Caco-2 (cell line): ENCODE measurements around the gene R3HDM2. TPM values are rescaled to one million over a fixed set of nuclear protein-coding genes. Genes with fewer than 3 reads are reported as not detected.

Experiments
- BruUV-seq: library from RNA; stranded (reverse); fragments of 400-500 nt; replicated peaks from 2 replicates; lab custom pipeline; 2021; lab: Mats Ljungman, UMichigan
- CTCF ChIA-PET: fragments of 300-600 bp; sonication (Branson Sonifier 250); formaldehyde crosslinking; loops from one replicate; lab custom pipeline; 2022; ENCODE audit warnings: antibody characterized with exemption; lab: Charles Lee
- POLR2A ChIA-PET: fragments of 300-600 bp; sonication (Branson Sonifier 250); formaldehyde crosslinking; loops from one replicate; lab custom pipeline; 2022; ENCODE audit warnings: antibody characterized with exemption; lab: Charles Lee
- DNase-seq, 2 experiments: peaks; one replicate each; pipeline versions ENCODE4 v3.0.0 to v3.0.0-alpha.2; 2020 to 2022
- H3K27me3 ChIP-seq: replicated peaks from 2 replicates; pipeline ENCODE4 v1.6.0; 2011; ENCODE audit warnings: low read length; ENCODE audit not compliant: control insufficient read depth, insufficient read depth
- H3K36me3 ChIP-seq: 2 replicates; pipeline ENCODE4 v1.5.1; 2011; ENCODE audit warnings: low read length; ENCODE audit not compliant: control insufficient read depth, insufficient read depth
- H3K4me1 ChIP-seq: fragments of 250-450 bp; sonication (Bioruptor Pico); 2 replicates; pipeline ENCODE4 v1.5.1; 2020; ENCODE audit warnings: mild to moderate bottlenecking
- H3K4me3 ChIP-seq: 2 replicates; pipeline ENCODE4 v1.5.1; 2011; ENCODE audit warnings: low read depth, mild to moderate bottlenecking, control low read depth, low read length
- H3K9me3 ChIP-seq: fragments of 250-450 bp; sonication (Bioruptor Pico); 2 replicates; pipeline ENCODE4 v1.5.1; 2020; ENCODE audit warnings: mild to moderate bottlenecking, moderate library complexity
- H3K27ac Mint-ChIP-seq: one replicate; pipeline ENCODE4 v1.8.0; 2022; ENCODE audit warnings: mixed read lengths; ENCODE audit not compliant: unreplicated experiment
- H3K27me3 Mint-ChIP-seq: one replicate; pipeline ENCODE4 v1.8.0; 2022; ENCODE audit warnings: mixed read lengths; ENCODE audit not compliant: insufficient read depth, unreplicated experiment
- H3K36me3 Mint-ChIP-seq: one replicate; pipeline ENCODE4 v1.8.0; 2022; ENCODE audit warnings: mild to moderate bottlenecking, mixed read lengths; ENCODE audit not compliant: insufficient read depth, unreplicated experiment
- H3K4me1 Mint-ChIP-seq: one replicate; pipeline ENCODE4 v1.8.0; 2022; ENCODE audit warnings: low read depth, mixed read lengths; ENCODE audit not compliant: unreplicated experiment
- H3K4me3 Mint-ChIP-seq: one replicate; pipeline ENCODE4 v1.8.0; 2022; ENCODE audit warnings: mild to moderate bottlenecking, moderate library complexity, mixed read lengths; ENCODE audit not compliant: unreplicated experiment
- H3K9me3 Mint-ChIP-seq: one replicate; pipeline ENCODE4 v1.8.0; 2022; ENCODE audit warnings: mixed read lengths; ENCODE audit not compliant: unreplicated experiment
- intact Hi-C: fragments of 100-400 bp; cut with micrococcal nuclease; formaldehyde crosslinking; loops from one replicate; pipeline ENCODE4 v1.10.0; 2022; ENCODE audit not compliant: unreplicated experiment
- total RNA-seq: library from RNA; stranded (reverse); gene quantifications from 2 replicates; pipeline ENCODE4 v1.2.3, GENCODE V29; 2022
- TF ChIP-seq, protein P1 (sequence below), 2 experiments: fragments of 200-600 bp in 1 of 2; IDR thresholded peaks; 1 replicate in 1 of 2; 2 replicates in 1 of 2; pipeline versions ENCODE4 v1.5.1 to v1.8.0; 2011 to 2022; ENCODE audit warnings: antibody characterized with exemption in 1 of 2, control low read depth in 1 of 2, inconsistent platforms in 1 of 2, low read depth in 1 of 2, low read length in 1 of 2, mild to moderate bottlenecking in 1 of 2, moderate library complexity in 1 of 2; ENCODE audit not compliant: insufficient read depth in 1 of 2, severe bottlenecking in 1 of 2, unreplicated experiment in 1 of 2

The R3HDM2 gene
- total RNA-seq, 1 experiment from 2014 or later = 33.7 TPM

DNA sequence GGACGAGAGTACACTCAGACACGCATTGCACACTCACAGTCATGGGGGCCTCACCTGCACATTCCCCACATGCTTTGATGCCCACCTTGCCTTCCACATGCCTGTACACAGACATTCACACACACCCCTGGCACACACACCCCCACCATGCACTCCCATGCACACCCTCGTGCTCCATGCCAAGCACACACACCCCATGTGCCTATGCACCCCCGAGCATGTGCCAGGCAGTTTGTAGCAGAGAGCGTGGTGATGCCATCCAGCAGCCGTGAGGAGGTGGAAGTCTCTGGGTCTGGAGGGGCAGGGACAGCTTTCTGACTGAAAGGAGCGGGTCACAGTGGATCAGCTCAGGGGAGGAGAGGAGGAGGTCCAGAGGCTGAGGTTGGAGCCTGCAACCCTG, 224.9 kb downstream of the R3HDM2 start:
- ChIA-PET CTCF (interaction anchor here (1.0 kb wide), 1 partner anchor 79 kb away, joined by 3 read pairs; no protein-coding TSS in a partner anchor), POLR2A (no interaction called here)
- H3K4me3 ChIP-seq = no peak overlapping the region
- Mint-ChIP-seq H3K36me3 (peaks cover 34% of the 10 kb centered on the region), H3K9me3 (no peaks in the 10 kb centered on the region), H3K4me1 (no peaks in the 10 kb centered on the region), H3K27me3 (no peaks in the 10 kb centered on the region), H3K4me3 (no peak overlapping the region), H3K27ac (no peak overlapping the region)
- H3K36me3 ChIP-seq = peaks cover 1% of the 10 kb centered on the region
- no peak for DNase-seq
- BruUV-seq = no TSS peak
- TF ChIP-seq, protein P1, sequence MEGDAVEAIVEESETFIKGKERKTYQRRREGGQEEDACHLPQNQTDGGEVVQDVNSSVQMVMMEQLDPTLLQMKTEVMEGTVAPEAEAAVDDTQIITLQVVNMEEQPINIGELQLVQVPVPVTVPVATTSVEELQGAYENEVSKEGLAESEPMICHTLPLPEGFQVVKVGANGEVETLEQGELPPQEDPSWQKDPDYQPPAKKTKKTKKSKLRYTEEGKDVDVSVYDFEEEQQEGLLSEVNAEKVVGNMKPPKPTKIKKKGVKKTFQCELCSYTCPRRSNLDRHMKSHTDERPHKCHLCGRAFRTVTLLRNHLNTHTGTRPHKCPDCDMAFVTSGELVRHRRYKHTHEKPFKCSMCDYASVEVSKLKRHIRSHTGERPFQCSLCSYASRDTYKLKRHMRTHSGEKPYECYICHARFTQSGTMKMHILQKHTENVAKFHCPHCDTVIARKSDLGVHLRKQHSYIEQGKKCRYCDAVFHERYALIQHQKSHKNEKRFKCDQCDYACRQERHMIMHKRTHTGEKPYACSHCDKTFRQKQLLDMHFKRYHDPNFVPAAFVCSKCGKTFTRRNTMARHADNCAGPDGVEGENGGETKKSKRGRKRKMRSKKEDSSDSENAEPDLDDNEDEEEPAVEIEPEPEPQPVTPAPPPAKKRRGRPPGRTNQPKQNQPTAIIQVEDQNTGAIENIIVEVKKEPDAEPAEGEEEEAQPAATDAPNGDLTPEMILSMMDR (IDR thresholded peaks at IDR 0.05; ENCODE audit: insufficient read depth in 1 of 2, low read depth in 1 of 2, low read length in 1 of 2, severe bottlenecking in 1 of 2, unreplicated experiment in 1 of 2) = no peak
- no peaks in the 10 kb centered on the region for H3K27me3 ChIP-seq
- no peaks in the 10 kb centered on the region for H3K4me1 ChIP-seq
- H3K9me3 ChIP-seq = no peaks in the 10 kb centered on the region
- intact Hi-C loops = no loop called here

- H3K27ac Mint-ChIP-seq = no peak overlapping the region
- TF ChIP-seq, protein P1 (IDR thresholded peaks at IDR 0.05; ENCODE audit: insufficient read depth in 1 of 2, low read depth in 1 of 2, low read length in 1 of 2, severe bottlenecking in 1 of 2, unreplicated experiment in 1 of 2) = no peak
- Histone ChIP-seq H3K36me3 (peaks cover 1% of the 10 kb centered on the region), H3K27me3 (no peaks in the 10 kb centered on the region), H3K4me1 (no peaks in the 10 kb centered on the region), H3K4me3 (no peak overlapping the region), H3K9me3 (no peaks in the 10 kb centered on the region)
- no TSS peak for BruUV-seq
- DNase-seq = no peak
- ChIA-PET POLR2A (no interaction called here), CTCF (no interaction called here)
- no peaks in the 10 kb centered on the region for H3K27me3 Mint-ChIP-seq
- H3K9me3 Mint-ChIP-seq = no peaks in the 10 kb centered on the region
- peaks cover 34% of the 10 kb centered on the region for H3K36me3 Mint-ChIP-seq
- no peak overlapping the region for H3K4me3 Mint-ChIP-seq
- intact Hi-C loops = no loop called here
- no peaks in the 10 kb centered on the region for H3K4me1 Mint-ChIP-seq
Measured at GRCh38 chr12:57205186-57205585, 225.7 kb downstream of the R3HDM2 start.

DNA sequence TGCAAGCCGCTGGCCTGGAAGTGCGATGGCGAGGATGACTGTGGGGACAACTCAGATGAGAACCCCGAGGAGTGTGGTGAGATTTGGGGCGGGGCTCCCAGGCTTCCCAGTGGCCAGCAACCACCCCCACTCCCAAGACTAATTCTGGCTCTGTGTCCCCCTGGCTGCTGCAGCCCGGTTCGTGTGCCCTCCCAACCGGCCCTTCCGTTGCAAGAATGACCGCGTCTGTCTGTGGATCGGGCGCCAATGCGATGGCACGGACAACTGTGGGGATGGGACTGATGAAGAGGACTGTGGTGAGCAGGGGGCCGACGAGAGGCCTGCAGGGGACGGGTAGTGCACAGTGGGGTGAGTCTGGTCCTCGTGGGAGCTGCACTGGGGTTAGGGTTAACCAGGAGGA, 226.4 kb downstream of the R3HDM2 start:
- Mint-ChIP-seq H3K36me3 (peaks cover 32% of the 10 kb centered on the region), H3K27me3 (no peaks in the 10 kb centered on the region), H3K4me1 (no peaks in the 10 kb centered on the region), H3K9me3 (no peaks in the 10 kb centered on the region), H3K4me3 (no peak overlapping the region), H3K27ac (no peak overlapping the region)
- Histone ChIP-seq H3K27me3 (no peaks in the 10 kb centered on the region), H3K9me3 (no peaks in the 10 kb centered on the region), H3K4me1 (no peaks in the 10 kb centered on the region), H3K4me3 (no peak overlapping the region), H3K36me3 (peaks cover 1% of the 10 kb centered on the region; the same call in 1 of the 2 replicates)
- no TSS peak for BruUV-seq
- intact Hi-C loops = no loop called here
- no peak for DNase-seq
- ChIA-PET POLR2A (no interaction called here), CTCF (no interaction called here)
- TF ChIP-seq, protein P1 (IDR thresholded peaks at IDR 0.05; ENCODE audit: insufficient read depth in 1 of 2, low read depth in 1 of 2, low read length in 1 of 2, severe bottlenecking in 1 of 2, unreplicated experiment in 1 of 2) = no peak
